H1 (cell line): ENCODE results near the gene CEBPA. TPM values are rescaled to one million over a fixed set of nuclear protein-coding genes. Genes with fewer than 3 reads are reported as not detected.
A peak's percentile ranks its signal among the peaks of the same experiment; 100 is the strongest.

Experiments used
- CTCF ChIA-PET: fragments of 300-600 bp; sonication (Branson Sonifier 250); formaldehyde crosslinking; loops from one replicate; lab custom pipeline; 2021; ENCODE audit not compliant: partially characterized antibody; lab: Charles Lee
- POLR2A ChIA-PET: fragments of 300-600 bp; sonication (Branson Sonifier 250); formaldehyde crosslinking; loops from one replicate; lab custom pipeline; 2021; ENCODE audit warnings: inconsistent platforms; ENCODE audit not compliant: partially characterized antibody; lab: Charles Lee
- DNase-seq, 2 experiments: peaks; one replicate each; pipeline versions ENCODE4 v3.0.0 to v3.0.0-alpha.2; 2010 to 2022; ENCODE audit warnings: low spot score in 2 of 2, low read depth in 1 of 2, mixed read lengths in 1 of 2
- FAIRE-seq: peaks from 2 replicates; lab custom pipeline; 2011; peaks lifted over from hg19 to GRCh38; lab: Jason Lieb, UNC
- H2AFZ ChIP-seq: 2 replicates; pipeline ENCODE4 v1.8.1; 2012; ENCODE audit warnings: low read length, inconsistent platforms
- H2AK5ac ChIP-seq: 2 replicates; pipeline ENCODE4 v1.6.1; 2013; ENCODE audit warnings: low read depth, low read length
- H2BK120ac ChIP-seq: replicated peaks from 2 replicates; pipeline ENCODE3; 2013; ENCODE audit warnings: low read depth, low read length, inconsistent platforms
- H2BK12ac ChIP-seq: 2 replicates; pipeline ENCODE4 v1.6.1; 2013; ENCODE audit warnings: low read depth, low read length
- H2BK15ac ChIP-seq: 2 replicates; pipeline ENCODE4 v1.6.1; 2013; ENCODE audit warnings: low read length
- H2BK20ac ChIP-seq: 2 replicates; pipeline ENCODE4 v1.6.1; 2013; ENCODE audit warnings: low read length
- H2BK5ac ChIP-seq: 2 replicates; pipeline ENCODE4 v1.6.1; 2013; ENCODE audit warnings: low read depth, low read length
- H3K14ac ChIP-seq: 2 replicates; pipeline ENCODE4 v1.6.1; 2013; ENCODE audit warnings: inconsistent platforms; ENCODE audit not compliant: insufficient read length
- H3K18ac ChIP-seq: 2 replicates; pipeline ENCODE4 v1.6.1; 2013; ENCODE audit warnings: low read length; ENCODE audit errors: extremely low read depth
- H3K23ac ChIP-seq: 2 replicates; pipeline ENCODE4 v1.6.1; 2013; ENCODE audit warnings: inconsistent platforms; ENCODE audit not compliant: insufficient read length
- H3K23me2 ChIP-seq: 2 replicates; pipeline ENCODE4 v1.6.1; 2013; ENCODE audit warnings: low read depth, low read length
- H3K27ac ChIP-seq: 2 replicates; pipeline ENCODE4 v1.6.1; 2011; ENCODE audit warnings: low read depth, low read length, inconsistent platforms
- H3K27me3 ChIP-seq, 4 experiments: replicated peaks in 1 of 4; 1 replicate in 1 of 4; 2 replicates in 3 of 4; pipeline versions ENCODE4 v1.6.1 to v1.8.1; 2011 to 2013; ENCODE audit warnings: low read length in 3 of 4, mild to moderate bottlenecking in 3 of 4, inconsistent platforms in 2 of 4, mixed read lengths in 2 of 4, moderate library complexity in 1 of 4; ENCODE audit not compliant: control insufficient read depth in 3 of 4, insufficient read depth in 3 of 4; ENCODE audit errors: extremely low read depth in 1 of 4
- H3K36me3 ChIP-seq, 4 experiments: 2 replicates each; pipeline versions ENCODE4 v1.6.1 to v1.8.1; 2011 to 2013; ENCODE audit warnings: mild to moderate bottlenecking in 4 of 4, low read length in 3 of 4, moderate library complexity in 2 of 4, control low read depth in 1 of 4, inconsistent platforms in 1 of 4; ENCODE audit not compliant: insufficient read depth in 4 of 4, control insufficient read depth in 2 of 4
- H3K4ac ChIP-seq: replicated peaks from 2 replicates; pipeline ENCODE3; 2013; ENCODE audit warnings: low read length, low read depth, mixed read lengths, inconsistent platforms; ENCODE audit not compliant: insufficient read length
- H3K4me1 ChIP-seq, 4 experiments: replicated peaks in 1 of 4; 1 replicate in 1 of 4; 2 replicates in 3 of 4; pipeline versions ENCODE4 v1.6.1 to v1.8.1; 2011 to 2013; ENCODE audit warnings: low read length in 3 of 4, inconsistent platforms in 2 of 4, mixed read lengths in 1 of 4; ENCODE audit not compliant: insufficient read depth in 4 of 4, control insufficient read depth in 3 of 4
- H3K4me2 ChIP-seq, 2 experiments: 2 replicates each; pipeline versions ENCODE4 v1.6.1 to v1.8.1; 2011 to 2013; ENCODE audit warnings: low read depth in 2 of 2, low read length in 2 of 2, control low read depth in 1 of 2, inconsistent platforms in 1 of 2, mild to moderate bottlenecking in 1 of 2; ENCODE audit not compliant: insufficient read depth in 1 of 2
- H3K4me3 ChIP-seq, 4 experiments: fragments of 200-600, 300-600 bp in 1 of 4; sonication (generic), shearing (Covaris generic), sonication (Bioruptor Twin) in 1 of 4; 2 replicates each; pipeline versions ENCODE4 v1.5.1 to v1.8.1; 2011 to 2016; ENCODE audit warnings: low read length in 4 of 4, low read depth in 3 of 4, control low read depth in 2 of 4, inconsistent platforms in 2 of 4, mild to moderate bottlenecking in 2 of 4, mixed read lengths in 1 of 4, moderate library complexity in 1 of 4; ENCODE audit not compliant: insufficient read depth in 2 of 4; ENCODE audit errors: extremely low read depth in 1 of 4
- H3K56ac ChIP-seq: replicated peaks from 2 replicates; pipeline ENCODE3; 2013; ENCODE audit warnings: low read depth, mild to moderate bottlenecking, mixed read lengths, low read length, inconsistent platforms; ENCODE audit not compliant: insufficient read length
- H3K79me1 ChIP-seq: 2 replicates; pipeline ENCODE4 v1.6.1; 2013; ENCODE audit warnings: low read depth, low read length, control low read depth
- H3K79me2 ChIP-seq, 2 experiments: 2 replicates each; pipeline versions ENCODE4 v1.6.1 to v1.8.1; 2012 to 2013; ENCODE audit warnings: low read length in 2 of 2, mild to moderate bottlenecking in 2 of 2, inconsistent platforms in 1 of 2; ENCODE audit not compliant: insufficient read depth in 2 of 2, control insufficient read depth in 1 of 2
- H3K9ac ChIP-seq, 4 experiments: replicated peaks in 1 of 4; 1 replicate in 1 of 4; 2 replicates in 3 of 4; pipeline versions ENCODE4 v1.6.1 to v1.8.1; 2011 to 2013; ENCODE audit warnings: low read depth in 3 of 4, low read length in 3 of 4, control low read depth in 2 of 4, mild to moderate bottlenecking in 2 of 4, moderate library complexity in 2 of 4, inconsistent platforms in 1 of 4; ENCODE audit errors: extremely low read depth in 1 of 4
- H3K9me3 ChIP-seq, 2 experiments: 2 replicates each; pipeline versions ENCODE4 v1.6.1 to v1.8.1; 2012 to 2013; ENCODE audit warnings: mild to moderate bottlenecking in 2 of 2, moderate library complexity in 2 of 2, control low read depth in 1 of 2, inconsistent platforms in 1 of 2, low read depth in 1 of 2, low read length in 1 of 2, mixed read lengths in 1 of 2; ENCODE audit not compliant: insufficient read depth in 2 of 2
- H4K20me1 ChIP-seq, 2 experiments: replicated peaks in 1 of 2; 2 replicates each; pipeline versions ENCODE3 to v1.8.1; 2011 to 2013; ENCODE audit warnings: inconsistent platforms in 2 of 2, low read length in 2 of 2, mild to moderate bottlenecking in 1 of 2; ENCODE audit not compliant: insufficient read depth in 2 of 2, control insufficient read depth in 1 of 2
- H4K5ac ChIP-seq: 2 replicates; pipeline ENCODE4 v1.6.1; 2013; ENCODE audit warnings: low read length, low read depth, mixed read lengths, inconsistent platforms; ENCODE audit not compliant: insufficient read length
- H4K8ac ChIP-seq: 2 replicates; pipeline ENCODE4 v1.8.0; 2013; ENCODE audit warnings: mild to moderate bottlenecking, moderate library complexity, low read length, inconsistent platforms; ENCODE audit not compliant: insufficient read depth; ENCODE audit errors: extremely low read depth
- H4K91ac ChIP-seq: replicated peaks from 2 replicates; pipeline ENCODE3; 2013; ENCODE audit warnings: low read length, mixed read lengths, inconsistent platforms; ENCODE audit not compliant: insufficient read length
- CHD1 ChIP-seq: IDR thresholded peaks from 2 replicates; pipeline ENCODE4 v1.6.1; 2012; ENCODE audit warnings: low read depth, low read length, improper control_type of control experiment
- EZH2 ChIP-seq: fragments of 200-600 bp; sonication (generic); IDR thresholded peaks from 2 replicates; pipeline ENCODE4 v1.7.1; 2012; ENCODE audit warnings: low read depth, mild to moderate bottlenecking, moderate library complexity, low read length, inconsistent platforms; ENCODE audit not compliant: severe bottlenecking
- KDM4A ChIP-seq: IDR thresholded peaks from one replicate; pipeline ENCODE4 v1.7.1; 2012; ENCODE audit warnings: low read depth, mild to moderate bottlenecking, moderate library complexity, low read length, inconsistent platforms; ENCODE audit not compliant: severe bottlenecking
- MAX ChIP-seq: IDR thresholded peaks from 2 replicates; pipeline ENCODE4 v1.6.1; 2012; ENCODE audit warnings: inconsistent platforms
- POLR2AphosphoS5 ChIP-seq: IDR thresholded peaks from 2 replicates; pipeline ENCODE4 v1.6.1; 2011; ENCODE audit warnings: low read depth, low read length
- USF2 ChIP-seq: IDR thresholded peaks from 2 replicates; pipeline ENCODE4 v1.6.1; 2011; ENCODE audit warnings: low read length, improper control_type of control experiment
- WGBS, 2 experiments: shearing (Covaris generic) in 1 of 2; methylation state at CpG; one replicate each; pipeline versions ENCODE4 v1.1.6 to v1.1.7; 2013 to 2015; ENCODE audit warnings: low lambda C conversion rate in 2 of 2, mixed read lengths in 2 of 2, inconsistent platforms in 1 of 2, low coverage in 1 of 2, missing lambda C conversion rate in 1 of 2; ENCODE audit not compliant: insufficient replicate concordance in 2 of 2, insufficient coverage in 1 of 2, insufficient read length in 1 of 2; ENCODE audit errors: extremely low coverage in 1 of 2, missing lambda C conversion rate in 1 of 2; 5-methylcytosine and 5-hydroxymethylcytosine counted together
- polyA plus RNA-seq, 7 experiments: library from polyadenylated mRNA; depleted of rRNA in 3 of 7; stranded (reverse) in 5 of 7; unstranded in 2 of 7; fragments of >200 nt in 5 of 7; fragments of 200-250 nt in 2 of 7; gene quantifications; 1 replicate in 5 of 7; 2 replicates in 1 of 7; 4 replicates in 1 of 7; pipeline versions ENCODE4 v1.2.1 to v1.2.3, GENCODE V29; 2011 to 2013; ENCODE audit warnings: missing spikeins in 2 of 7, mixed read lengths in 2 of 7
- total RNA-seq: library from RNA; stranded (reverse); fragmentation: NEBNext Ultra II Directional; extraction: Animal tissue kit (Norgen Biotek cat#: 25700); gene quantifications from 2 replicates; pipeline ENCODE4 v1.2.1, GENCODE V29; 2021

CEBPA gene
- total and polyA plus RNA-seq, 2 of the 8 experiments (the other 6 are each of a cell fraction or from before 2014, with no cell fraction given), result 2.0 to 2.7 TPM

- no peaks in the 10 kb centered on the region for H4K20me1 ChIP-seq
- no peak overlapping the region; the same call in 1 of the 2 replicates for H3K18ac ChIP-seq
- H3K9me3 ChIP-seq, result no peaks in the 10 kb centered on the region
- no peak overlapping the region for H3K27ac ChIP-seq
- H2BK5ac ChIP-seq, result peak overlapping the region; percentile 88
- no peak overlapping the region for H3K56ac ChIP-seq
- DNase-seq, result no peak
- peak overlapping the region; percentile 98; the same call in 1 of the 2 replicates for H2AK5ac ChIP-seq
- no peak overlapping the region for H3K9ac ChIP-seq
- no peak overlapping the region for H3K23ac ChIP-seq
- H3K79me1 ChIP-seq, result no peaks in the 10 kb centered on the region
- no peaks in the 10 kb centered on the region for H3K79me2 ChIP-seq
- H3K14ac ChIP-seq, result no peak overlapping the region
- H2BK15ac ChIP-seq, result peak overlapping the region; percentile 100; the same call in 1 of the 2 replicates
- H2BK12ac ChIP-seq, result peak overlapping the region; percentile 100; the same call in 1 of the 2 replicates
- H4K5ac ChIP-seq, result peak overlapping the region; percentile 7
- H3K4me2 ChIP-seq, result no peak overlapping the region; a peak in 1 of 4 replicates
- H4K8ac ChIP-seq, result no peak overlapping the region
- H3K23me2 ChIP-seq, result no peaks in the 10 kb centered on the region
- H3K4ac ChIP-seq, result peak overlapping the region; percentile 93
- H2AFZ ChIP-seq, result no peak overlapping the region
- no peaks in the 10 kb centered on the region for H3K27me3 ChIP-seq
- no peak for FAIRE-seq
- no peaks in the 10 kb centered on the region for H3K36me3 ChIP-seq
- H2BK120ac ChIP-seq, result no peak overlapping the region
- CTCF ChIA-PET, result interaction anchor here (0.5 to 1.0 kb wide), 5 partner anchors 17 to 710 kb away, joined by 3 to 4 read pairs (median 3); no protein-coding TSS in a partner anchor
- TF ChIP-seq CHD1 (no peak), EZH2 (no peak), POLR2AphosphoS5 (no peak), KDM4A (peak; percentile 20), USF2 (no peak), MAX (no peak)
- TF ChIP-seq, all 59 proteins: peak for 1
- H3K4me3 ChIP-seq, result no peak overlapping the region
- peak overlapping the region; percentile 60 for H4K91ac ChIP-seq
- peaks cover 0 to 24% (median 10%) of the 10 kb centered on the region in 4 experiments; a peak in 6 of 7 replicates for H3K4me1 ChIP-seq
- 84% methylated on average over 17 of the region's 17 CpGs; no CpG with 5 or more reads in 1 of the 2 experiments for WGBS, 2 experiments
- POLR2A ChIA-PET, result interaction anchor here (0.6 to 1.5 kb wide), 5 partner anchors 11 to 127 kb away, joined by 3 to 4 read pairs (median 3); partner anchors contain the start of gene CEBPG
- no peak overlapping the region; the same call in 1 of the 2 replicates for H2BK20ac ChIP-seq
These were observed 27.4 kb downstream of the CEBPA start for GRCh38 chr19:33274663-33275558.
